Central memory CD4-positive, alpha-beta T cell (primary cell): ENCODE data around the gene ABCF3.

Experiments
- DNase-seq: peaks from one replicate; pipeline ENCODE4 v3.0.0; 2022

ABCF3 gene

GRCh38 chr3:184167786-184168185 lies 18.2 kb upstream of the ABCF3 start:
- DNase-seq, result no peak

GRCh38 chr3:184168363-184169120 lies 17.5 kb upstream of the ABCF3 start:
- no peak for DNase-seq

DNA sequence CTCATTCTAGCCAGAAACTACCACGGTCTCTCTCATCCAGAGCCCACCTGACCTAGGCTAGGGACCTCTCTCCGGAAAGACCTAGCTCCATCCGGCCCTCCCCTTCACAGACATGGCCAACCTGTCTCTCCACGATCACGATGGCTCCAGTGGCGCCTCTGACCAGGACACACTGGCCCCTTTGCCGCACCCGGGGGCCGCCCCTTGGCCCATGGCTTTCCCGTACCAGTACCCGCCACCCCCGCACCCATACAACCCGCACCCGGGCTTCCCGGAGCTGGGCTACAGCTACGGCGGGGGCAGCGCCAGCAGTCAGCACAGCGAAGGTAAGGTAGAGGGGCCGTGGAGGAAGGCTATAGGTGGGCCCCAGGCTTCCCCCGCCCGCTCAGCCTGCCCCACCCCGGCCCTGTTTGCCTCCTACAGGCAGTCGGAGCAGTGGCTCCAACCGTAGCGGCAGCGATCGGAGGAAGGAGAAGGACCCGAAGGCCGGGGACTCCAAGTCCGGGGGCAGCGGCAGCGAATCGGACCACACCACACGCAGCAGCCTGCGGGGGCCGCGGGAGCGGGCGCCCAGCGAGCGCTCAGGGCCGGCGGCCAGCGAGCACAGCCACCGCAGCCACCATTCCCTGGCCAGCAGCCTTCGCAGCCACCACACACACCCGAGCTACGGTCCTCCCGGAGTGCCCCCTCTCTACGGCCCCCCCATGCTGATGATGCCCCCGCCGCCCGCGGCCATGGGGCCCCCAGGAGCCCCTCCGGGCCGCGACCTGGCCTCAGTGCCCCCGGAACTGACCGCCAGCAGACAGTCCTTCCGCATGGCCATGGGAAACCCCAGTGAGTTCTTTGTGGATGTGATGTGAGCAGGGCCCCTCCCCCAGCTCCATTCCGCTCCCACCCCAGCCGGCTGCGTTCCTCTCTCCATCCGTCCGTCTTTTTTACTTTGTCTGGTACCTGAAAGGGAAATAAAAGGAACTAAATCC lies 15.8 kb upstream of the ABCF3 start:
- no peak for DNase-seq

DNA sequence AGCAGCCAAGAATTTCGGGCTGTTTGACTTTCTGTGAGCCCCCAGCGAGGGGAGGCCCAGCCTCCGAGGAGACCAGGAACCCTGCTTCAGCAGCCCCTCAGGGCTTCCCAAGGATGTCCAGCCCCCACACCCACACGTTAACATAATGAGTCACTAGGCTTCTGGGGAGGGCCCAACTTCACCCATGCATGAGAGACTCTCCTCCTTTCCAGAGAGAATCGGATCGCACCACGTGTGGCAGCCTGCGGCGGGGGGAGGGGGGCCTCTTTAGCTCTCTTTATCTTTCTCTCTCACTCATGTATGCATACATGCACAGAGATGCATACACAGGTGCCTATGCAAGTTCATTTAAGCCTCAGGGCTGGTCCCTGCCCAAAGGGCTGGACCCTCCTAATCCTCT lies 14.4 kb upstream of the ABCF3 start:
- DNase-seq, result no peak

DNA sequence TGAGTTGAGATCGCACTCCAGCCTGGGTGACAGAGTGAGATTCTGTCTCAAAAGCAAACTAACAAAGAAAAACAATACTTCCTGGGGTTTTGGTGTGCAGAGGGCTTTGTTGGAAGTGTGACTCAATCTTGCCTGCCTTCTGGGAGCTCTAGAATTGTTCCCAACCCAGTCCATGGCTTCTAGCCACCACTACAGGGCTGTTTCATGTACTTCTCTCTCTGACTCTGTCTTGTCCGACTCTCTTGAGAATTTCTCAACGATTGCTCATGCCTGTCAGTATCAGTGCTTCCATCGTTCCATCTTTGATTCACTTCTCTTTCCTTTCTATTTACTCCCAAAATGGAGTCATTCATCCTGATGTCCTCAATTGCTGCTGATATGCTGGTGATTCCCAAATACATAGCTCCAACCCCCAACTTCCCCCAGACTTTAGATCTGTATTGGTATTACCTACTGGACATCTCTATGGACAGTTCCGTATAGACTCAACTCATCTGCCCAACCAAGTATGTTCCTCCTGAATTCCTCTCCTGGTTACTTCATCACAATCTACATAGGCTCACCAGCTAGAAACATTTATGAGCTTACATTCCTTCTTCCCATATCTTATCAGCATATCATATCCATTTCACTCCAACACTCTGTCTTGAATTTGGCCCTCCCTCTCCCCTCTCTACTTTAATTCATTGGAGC lies 13.2 kb upstream of the ABCF3 start:
- no peak for DNase-seq

- DNase-seq, result no peak
Measured at GRCh38 chr3:184173374-184173722, 12.7 kb upstream of the ABCF3 start.

GRCh38 chr3:184174284-184174645 lies 11.7 kb upstream of the ABCF3 start:
- no peak for DNase-seq

DNA sequence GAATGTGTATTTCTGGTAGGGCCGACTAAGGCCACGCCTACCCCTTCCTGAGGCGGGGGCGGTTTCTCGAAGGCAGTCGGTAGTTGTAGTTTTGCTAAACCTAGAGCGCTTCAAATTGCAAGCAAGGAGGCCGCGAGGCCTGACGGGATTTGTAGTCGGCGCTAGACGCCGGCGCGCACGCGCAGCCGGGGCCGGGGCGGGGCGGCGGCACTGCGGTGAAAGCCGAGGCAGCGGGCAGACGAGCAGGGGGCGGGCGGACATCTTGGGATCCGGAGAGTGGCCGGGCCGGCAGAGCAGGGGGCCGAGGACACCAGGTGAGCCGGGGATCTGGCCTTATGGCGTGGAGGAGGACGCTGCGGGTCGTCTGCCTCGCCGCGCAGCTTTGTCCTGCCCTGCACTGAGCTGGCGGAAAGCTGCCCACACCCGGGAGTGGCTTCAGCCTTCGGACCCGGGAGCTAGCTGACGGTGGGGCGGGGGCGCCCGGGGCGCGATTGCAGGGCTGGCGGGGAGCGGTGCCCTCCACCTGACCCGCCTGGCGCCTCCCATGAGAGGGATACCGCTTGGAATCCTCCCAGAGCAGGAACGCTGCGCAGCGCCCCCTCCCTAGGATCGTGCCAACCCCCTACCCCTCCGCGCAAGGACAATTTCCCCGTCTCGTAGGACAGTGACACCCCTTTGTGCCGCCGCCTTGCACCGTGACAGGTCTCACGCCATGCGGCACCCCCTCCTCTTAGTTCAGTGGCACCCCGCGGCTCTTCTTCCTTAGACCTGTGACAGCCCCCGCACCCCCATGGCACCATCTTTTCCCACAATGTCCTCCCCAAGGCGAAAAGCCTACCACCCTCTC lies 11.1 kb upstream of the ABCF3 start, which contains the start of gene AP2M1:
AP2M1 (plus strand) TSS at position 210 of the 847 bp plus-strand sequence. CDS start 2,139 bp downstream, outside the sequence.
- DNase-seq, result peak; percentile 98

DNA sequence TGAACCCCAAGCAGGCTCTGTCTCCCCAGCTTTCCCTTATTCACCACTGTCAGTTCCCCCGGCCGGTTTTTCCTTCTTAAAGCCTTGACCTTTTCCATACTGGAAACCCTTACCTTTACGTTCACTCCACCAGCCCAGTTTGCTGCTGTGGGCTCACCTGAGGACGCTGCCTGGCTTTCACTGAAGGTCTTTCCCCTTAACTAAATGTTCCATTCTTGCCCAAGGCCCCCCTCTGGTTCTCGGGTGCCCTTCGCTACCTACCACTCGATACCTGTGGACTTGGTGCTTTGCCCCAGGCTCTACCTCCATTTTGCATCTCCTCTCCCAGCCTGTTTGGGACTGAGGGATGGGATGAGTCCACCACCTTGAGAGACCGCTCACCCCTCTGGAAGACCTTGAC lies 10.5 kb upstream of the ABCF3 start:
- DNase-seq, result no peak

- DNase-seq, result no peak
Measured at GRCh38 chr3:184175981-184176376, 10.0 kb upstream of the ABCF3 start.

- DNase-seq, result no peak
Measured at GRCh38 chr3:184176377-184177330, 9.3 kb upstream of the ABCF3 start.

DNA sequence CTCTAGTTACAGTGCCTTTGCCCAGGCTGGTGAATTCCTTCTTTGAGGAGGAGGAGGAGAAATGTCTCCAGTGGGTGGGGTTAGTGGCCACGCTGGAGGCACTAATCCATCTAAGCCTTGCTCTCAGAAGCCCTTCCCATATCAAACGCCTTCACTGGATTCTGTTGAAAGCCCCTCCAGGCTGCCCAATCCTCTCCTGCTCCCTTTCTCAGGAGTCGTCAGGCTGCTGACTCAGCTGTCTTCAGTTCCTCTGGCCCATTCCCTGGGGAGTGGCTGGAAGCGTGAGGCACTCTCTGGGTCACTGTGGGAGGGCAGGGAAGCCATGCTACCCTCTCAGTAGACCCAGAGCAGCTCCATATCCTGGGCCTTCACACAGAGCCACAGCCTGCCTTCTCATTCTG lies 8.7 kb upstream of the ABCF3 start:
- no peak for DNase-seq

DNA sequence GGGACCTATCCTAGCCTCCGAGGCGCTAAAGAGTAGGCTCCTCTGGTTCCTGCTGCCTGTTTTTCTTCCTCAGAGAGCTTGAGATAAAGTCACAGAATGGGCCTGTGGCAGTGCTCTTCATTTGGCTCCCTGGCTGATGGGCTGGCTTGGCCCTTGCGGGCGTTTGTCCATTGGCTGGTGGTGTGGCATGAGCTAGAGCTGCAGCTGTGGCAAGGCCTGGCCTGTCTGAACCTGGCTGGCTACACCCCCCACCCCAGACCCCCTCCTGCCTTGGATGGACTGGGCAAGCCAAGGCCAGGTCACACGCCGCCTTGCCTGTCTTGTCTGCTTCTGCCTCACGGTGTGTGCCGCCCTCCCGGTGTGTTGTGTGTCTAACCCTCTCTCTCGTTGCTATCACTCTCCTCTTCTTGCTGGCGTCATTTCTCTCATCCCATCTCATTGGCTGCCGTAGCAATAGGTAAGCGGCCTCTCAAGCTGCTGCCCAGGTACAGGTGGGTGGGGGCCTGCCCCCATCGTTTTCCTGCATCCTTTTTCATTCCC lies 8.2 kb upstream of the ABCF3 start:
- no peak for DNase-seq

DNA sequence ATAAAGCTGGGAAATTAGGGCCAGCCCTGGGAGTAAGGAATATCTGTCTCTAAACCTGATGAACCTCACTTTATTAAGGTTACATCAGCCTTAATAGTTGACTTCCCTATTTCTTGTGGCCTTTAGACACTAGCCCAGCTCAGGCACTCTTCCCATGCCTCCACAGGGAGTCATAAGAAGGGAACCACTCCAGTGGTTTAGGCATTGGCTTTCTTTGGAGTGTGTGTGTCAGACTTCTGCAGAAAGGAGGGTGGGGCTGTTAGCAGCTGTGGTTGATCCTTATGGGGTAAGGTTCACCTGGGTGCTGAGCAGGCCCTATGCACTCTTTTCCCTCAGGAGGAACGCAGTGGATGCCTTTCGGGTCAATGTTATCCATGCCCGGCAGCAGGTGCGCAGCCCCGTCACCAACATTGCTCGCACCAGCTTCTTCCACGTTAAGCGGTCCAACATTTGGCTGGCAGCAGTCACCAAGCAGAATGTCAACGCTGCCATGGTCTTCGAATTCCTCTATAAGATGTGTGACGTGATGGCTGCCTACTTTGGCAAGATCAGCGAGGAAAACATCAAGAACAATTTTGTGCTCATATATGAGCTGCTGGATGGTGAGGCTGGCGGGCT lies 7.4 kb upstream of the ABCF3 start:
- no peak for DNase-seq

DNA sequence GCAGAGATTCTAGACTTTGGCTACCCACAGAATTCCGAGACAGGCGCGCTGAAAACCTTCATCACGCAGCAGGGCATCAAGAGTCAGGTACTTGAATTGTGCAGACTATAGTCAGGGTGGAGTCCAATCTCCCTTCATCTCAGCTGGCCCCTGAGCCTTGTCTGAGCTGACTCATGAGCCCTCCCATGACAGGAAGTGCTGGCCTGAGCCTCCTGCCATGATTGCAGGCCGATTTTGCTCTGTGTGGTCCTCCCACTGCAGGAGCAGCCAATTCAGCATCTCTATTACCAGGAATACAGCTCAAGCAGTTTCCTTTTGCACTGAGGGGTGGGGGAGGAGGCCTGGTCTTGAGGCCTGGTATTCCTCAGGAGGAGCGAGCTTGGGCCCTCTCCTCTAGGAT lies 5.8 kb upstream of the ABCF3 start:
- no peak for DNase-seq

GRCh38 chr3:184181596-184181995 lies 4.4 kb upstream of the ABCF3 start:
- DNase-seq, result no peak

GRCh38 chr3:184183679-184184078 lies 2.3 kb upstream of the ABCF3 start:
- no peak for DNase-seq

GRCh38 chr3:184184546-184185230 lies 1.3 kb upstream of the ABCF3 start:
- DNase-seq, result no peak

DNA sequence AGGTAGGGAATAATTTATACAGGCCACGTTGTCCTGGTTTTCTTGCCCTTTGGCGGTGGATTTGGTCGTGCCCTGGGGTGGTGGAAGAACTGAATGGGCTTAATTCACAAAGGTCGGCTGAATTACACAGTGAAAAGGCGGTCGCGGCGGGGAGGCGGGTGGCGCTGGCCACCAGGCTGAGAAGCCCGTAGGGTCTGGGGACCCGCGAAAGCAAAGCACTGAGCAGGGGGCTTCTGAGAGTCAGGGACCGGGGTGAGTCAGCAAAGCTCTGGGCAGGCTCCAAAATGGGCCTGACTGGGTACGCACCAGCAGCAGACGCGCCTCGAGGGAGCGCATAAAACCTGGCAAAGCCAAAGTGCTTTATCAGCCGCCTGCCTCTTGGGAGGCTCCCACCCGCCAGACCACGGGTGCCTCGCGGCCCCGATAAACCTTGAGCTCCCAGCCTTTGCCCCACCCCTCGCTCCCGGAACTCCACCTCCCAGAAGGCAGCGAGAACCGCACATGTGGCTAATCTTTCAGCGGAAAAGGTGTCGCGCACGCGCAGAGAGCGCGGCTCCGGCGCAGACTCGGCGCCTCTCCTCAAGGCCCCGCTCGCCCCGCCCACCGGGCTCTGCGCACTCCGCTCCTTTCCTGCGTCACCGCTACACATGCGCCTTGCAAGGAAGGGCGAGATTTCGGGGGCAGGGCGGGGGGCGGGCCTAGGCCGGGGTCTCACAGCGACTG lies 377 bp upstream of the ABCF3 start:
- peak; percentile 99 for DNase-seq
